ENCODE data around the gene COQ10A. TPM values are rescaled to one million over a fixed set of nuclear protein-coding genes. Genes with fewer than 3 reads are reported as not detected.
A peak's percentile ranks its signal among the peaks of the same experiment; 100 is the strongest.

COQ10A gene
- total and polyA plus RNA-seq, 2 of the 13 experiments (the other 11 are each of a cell fraction or from before 2014, with no cell fraction given), result 21.0 to 37.3 TPM

DNA sequence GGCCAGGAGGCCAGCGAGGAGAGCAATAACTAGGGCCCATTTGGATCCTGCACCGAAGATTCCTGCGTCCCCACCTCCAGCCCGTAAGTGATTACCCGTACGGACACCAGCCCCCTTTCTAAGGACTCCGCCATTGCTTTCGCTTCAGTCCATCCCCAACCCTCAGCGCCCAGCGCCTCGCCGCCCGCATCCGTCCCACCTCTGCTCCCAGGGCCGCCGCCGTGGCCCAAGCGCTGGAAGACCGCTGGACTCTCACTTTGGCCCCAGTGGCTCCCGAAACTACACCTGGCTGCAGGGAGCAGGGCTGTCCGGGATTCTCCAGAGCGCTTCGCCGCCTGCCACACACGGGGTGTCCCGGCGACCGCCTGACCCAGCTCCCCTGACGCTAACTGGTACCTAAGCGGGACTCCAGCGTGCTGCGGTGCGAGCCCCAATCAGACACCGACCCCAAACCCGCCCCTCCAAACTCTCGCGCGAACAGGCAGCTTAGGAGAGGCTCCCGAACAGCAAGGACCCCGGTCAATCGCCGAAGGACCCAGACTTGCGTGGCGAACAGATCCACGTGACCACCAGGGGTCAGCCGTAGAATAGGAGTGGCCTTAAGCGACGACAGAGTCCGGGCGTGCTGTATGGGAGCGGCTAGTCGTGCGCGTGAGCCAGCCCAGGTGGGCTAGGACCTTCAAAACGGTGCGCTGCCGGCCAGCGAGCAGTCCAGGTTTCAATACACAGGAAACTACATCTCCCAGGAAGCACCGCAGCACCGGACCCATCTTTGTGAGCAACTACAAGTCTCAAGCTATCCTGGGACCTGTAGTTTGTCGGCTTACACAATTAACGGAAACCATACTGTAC, 49.1 kb downstream of the COQ10A start, which contains the start of gene CNPY2 (continued):
- TF ChIP-seq, protein P1, sequence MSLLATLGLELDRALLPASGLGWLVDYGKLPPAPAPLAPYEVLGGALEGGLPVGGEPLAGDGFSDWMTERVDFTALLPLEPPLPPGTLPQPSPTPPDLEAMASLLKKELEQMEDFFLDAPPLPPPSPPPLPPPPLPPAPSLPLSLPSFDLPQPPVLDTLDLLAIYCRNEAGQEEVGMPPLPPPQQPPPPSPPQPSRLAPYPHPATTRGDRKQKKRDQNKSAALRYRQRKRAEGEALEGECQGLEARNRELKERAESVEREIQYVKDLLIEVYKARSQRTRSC (CRISPR knock-in tag; IDR thresholded peaks at IDR 0.05; ENCODE audit: low read depth), result no peak
- TF ChIP-seq CENPT (CRISPR knock-in tag; IDR thresholded peaks at IDR 0.05; ENCODE audit: low read depth) (no peak), TGIF2 (CRISPR knock-in tag; IDR thresholded peaks at IDR 0.05) (no peak), RFX5 (IDR thresholded peaks at IDR 0.05; ENCODE audit: low read depth, low read length) (no peak), ZNF619 (CRISPR knock-in tag; IDR thresholded peaks at IDR 0.05) (no peak), CEBPG (CRISPR knock-in tag; IDR thresholded peaks at IDR 0.05) (no peak; the same call in none of the 2 replicates), ELF3 (CRISPR knock-in tag; IDR thresholded peaks at IDR 0.05) (no peak), AGO2 (optimal IDR thresholded peaks at IDR 0.05; ENCODE audit: low read depth, low read length) (peak; percentile 95), DPF2 (CRISPR knock-in tag; IDR thresholded peaks at IDR 0.05; ENCODE audit: borderline replicate concordance, low read depth) (no peak), ZNF329 (CRISPR knock-in tag; IDR thresholded peaks at IDR 0.05; ENCODE audit: low read depth) (0 out of 2 replicates have a peak, but pooled peaks have one; percentile 67), ZNF510 (CRISPR knock-in tag; IDR thresholded peaks at IDR 0.05; ENCODE audit: low read depth) (no peak; the same call in none of the 2 replicates), MTF1 (CRISPR knock-in tag; IDR thresholded peaks at IDR 0.05) (no peak), KDM5A (IDR thresholded peaks at IDR 0.05; ENCODE audit: borderline replicate concordance, low read length) (no peak; the same call in 1 of the 2 replicates), ZNF782 (CRISPR knock-in tag; IDR thresholded peaks at IDR 0.05; ENCODE audit: borderline replicate concordance) (peak; percentile 81), REL (CRISPR knock-in tag; conservative IDR thresholded peaks at IDR 0.05) (peak; percentile 91; the same call in 1 of the 2 replicates), DNMT3B (CRISPR knock-in tag; conservative IDR thresholded peaks at IDR 0.05) (no peak), SMAD1 (CRISPR knock-in tag; IDR thresholded peaks at IDR 0.05; ENCODE audit: borderline replicate concordance, low read depth) (no peak)
- TF ChIP-seq, protein P2, sequence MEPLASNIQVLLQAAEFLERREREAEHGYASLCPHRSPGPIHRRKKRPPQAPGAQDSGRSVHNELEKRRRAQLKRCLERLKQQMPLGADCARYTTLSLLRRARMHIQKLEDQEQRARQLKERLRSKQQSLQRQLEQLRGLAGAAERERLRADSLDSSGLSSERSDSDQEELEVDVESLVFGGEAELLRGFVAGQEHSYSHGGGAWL (CRISPR knock-in tag; IDR thresholded peaks at IDR 0.05), result peak; percentile 24; the same call in 1 of the 2 replicates
- TF ChIP-seq, protein P3, sequence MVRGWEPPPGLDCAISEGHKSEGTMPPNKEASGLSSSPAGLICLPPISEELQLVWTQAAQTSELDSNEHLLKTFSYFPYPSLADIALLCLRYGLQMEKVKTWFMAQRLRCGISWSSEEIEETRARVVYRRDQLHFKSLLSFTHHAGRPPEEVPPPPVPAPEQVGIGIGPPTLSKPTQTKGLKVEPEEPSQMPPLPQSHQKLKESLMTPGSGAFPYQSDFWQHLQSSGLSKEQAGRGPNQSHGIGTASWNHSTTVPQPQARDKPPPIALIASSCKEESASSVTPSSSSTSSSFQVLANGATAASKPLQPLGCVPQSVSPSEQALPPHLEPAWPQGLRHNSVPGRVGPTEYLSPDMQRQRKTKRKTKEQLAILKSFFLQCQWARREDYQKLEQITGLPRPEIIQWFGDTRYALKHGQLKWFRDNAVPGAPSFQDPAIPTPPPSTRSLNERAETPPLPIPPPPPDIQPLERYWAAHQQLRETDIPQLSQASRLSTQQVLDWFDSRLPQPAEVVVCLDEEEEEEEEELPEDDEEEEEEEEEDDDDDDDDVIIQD (CRISPR knock-in tag; IDR thresholded peaks at IDR 0.05; ENCODE audit: low read depth), result peak; percentile 62; the same call in 1 of the 2 replicates
- TF ChIP-seq, protein P4, sequence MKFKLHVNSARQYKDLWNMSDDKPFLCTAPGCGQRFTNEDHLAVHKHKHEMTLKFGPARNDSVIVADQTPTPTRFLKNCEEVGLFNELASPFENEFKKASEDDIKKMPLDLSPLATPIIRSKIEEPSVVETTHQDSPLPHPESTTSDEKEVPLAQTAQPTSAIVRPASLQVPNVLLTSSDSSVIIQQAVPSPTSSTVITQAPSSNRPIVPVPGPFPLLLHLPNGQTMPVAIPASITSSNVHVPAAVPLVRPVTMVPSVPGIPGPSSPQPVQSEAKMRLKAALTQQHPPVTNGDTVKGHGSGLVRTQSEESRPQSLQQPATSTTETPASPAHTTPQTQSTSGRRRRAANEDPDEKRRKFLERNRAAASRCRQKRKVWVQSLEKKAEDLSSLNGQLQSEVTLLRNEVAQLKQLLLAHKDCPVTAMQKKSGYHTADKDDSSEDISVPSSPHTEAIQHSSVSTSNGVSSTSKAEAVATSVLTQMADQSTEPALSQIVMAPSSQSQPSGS (CRISPR knock-in tag; IDR thresholded peaks at IDR 0.05), result peak; percentile 83

Measured in HepG2 (cell line).